H1 (cell line): ENCODE measurements around the gene FFAR2. TPM values are rescaled to one million over a fixed set of nuclear protein-coding genes. Genes with fewer than 3 reads are reported as not detected.
"Not testable (repeated sequence)": the region's sequence is repeated elsewhere in the genome, so short reads cannot be mapped to it uniquely, and the experiment has no call there.

Source experiments
- CTCF ChIA-PET: fragments of 300-600 bp; sonication (Branson Sonifier 250); formaldehyde crosslinking; loops from one replicate; lab custom pipeline; 2021; ENCODE audit not compliant: partially characterized antibody; lab: Charles Lee
- POLR2A ChIA-PET: fragments of 300-600 bp; sonication (Branson Sonifier 250); formaldehyde crosslinking; loops from one replicate; lab custom pipeline; 2021; ENCODE audit warnings: inconsistent platforms; ENCODE audit not compliant: partially characterized antibody; lab: Charles Lee
- DNase-seq, 2 experiments: peaks; one replicate each; pipeline versions ENCODE4 v3.0.0 to v3.0.0-alpha.2; 2010 to 2022; ENCODE audit warnings: low spot score in 2 of 2, low read depth in 1 of 2, mixed read lengths in 1 of 2
- FAIRE-seq: peaks from 2 replicates; lab custom pipeline; 2011; peaks lifted over from hg19 to GRCh38; lab: Jason Lieb, UNC
- H2AFZ ChIP-seq: 2 replicates; pipeline ENCODE4 v1.8.1; 2012; ENCODE audit warnings: low read length, inconsistent platforms
- H2AK5ac ChIP-seq: 2 replicates; pipeline ENCODE4 v1.6.1; 2013; ENCODE audit warnings: low read depth, low read length
- H2BK120ac ChIP-seq: replicated peaks from 2 replicates; pipeline ENCODE3; 2013; ENCODE audit warnings: low read depth, low read length, inconsistent platforms
- H2BK12ac ChIP-seq: 2 replicates; pipeline ENCODE4 v1.6.1; 2013; ENCODE audit warnings: low read depth, low read length
- H2BK15ac ChIP-seq: 2 replicates; pipeline ENCODE4 v1.6.1; 2013; ENCODE audit warnings: low read length
- H2BK20ac ChIP-seq: 2 replicates; pipeline ENCODE4 v1.6.1; 2013; ENCODE audit warnings: low read length
- H2BK5ac ChIP-seq: 2 replicates; pipeline ENCODE4 v1.6.1; 2013; ENCODE audit warnings: low read depth, low read length
- H3K14ac ChIP-seq: 2 replicates; pipeline ENCODE4 v1.6.1; 2013; ENCODE audit warnings: inconsistent platforms; ENCODE audit not compliant: insufficient read length
- H3K18ac ChIP-seq: 2 replicates; pipeline ENCODE4 v1.6.1; 2013; ENCODE audit warnings: low read length; ENCODE audit errors: extremely low read depth
- H3K23ac ChIP-seq: 2 replicates; pipeline ENCODE4 v1.6.1; 2013; ENCODE audit warnings: inconsistent platforms; ENCODE audit not compliant: insufficient read length
- H3K23me2 ChIP-seq: 2 replicates; pipeline ENCODE4 v1.6.1; 2013; ENCODE audit warnings: low read depth, low read length
- H3K27ac ChIP-seq: 2 replicates; pipeline ENCODE4 v1.6.1; 2011; ENCODE audit warnings: low read depth, low read length, inconsistent platforms
- H3K27me3 ChIP-seq, 4 experiments: replicated peaks in 1 of 4; 1 replicate in 1 of 4; 2 replicates in 3 of 4; pipeline versions ENCODE4 v1.6.1 to v1.8.1; 2011 to 2013; ENCODE audit warnings: low read length in 3 of 4, mild to moderate bottlenecking in 3 of 4, inconsistent platforms in 2 of 4, mixed read lengths in 2 of 4, moderate library complexity in 1 of 4; ENCODE audit not compliant: control insufficient read depth in 3 of 4, insufficient read depth in 3 of 4; ENCODE audit errors: extremely low read depth in 1 of 4
- H3K36me3 ChIP-seq, 4 experiments: 2 replicates each; pipeline versions ENCODE4 v1.6.1 to v1.8.1; 2011 to 2013; ENCODE audit warnings: mild to moderate bottlenecking in 4 of 4, low read length in 3 of 4, moderate library complexity in 2 of 4, control low read depth in 1 of 4, inconsistent platforms in 1 of 4; ENCODE audit not compliant: insufficient read depth in 4 of 4, control insufficient read depth in 2 of 4
- H3K4ac ChIP-seq: replicated peaks from 2 replicates; pipeline ENCODE3; 2013; ENCODE audit warnings: low read length, low read depth, mixed read lengths, inconsistent platforms; ENCODE audit not compliant: insufficient read length
- H3K4me1 ChIP-seq, 4 experiments: replicated peaks in 1 of 4; 1 replicate in 1 of 4; 2 replicates in 3 of 4; pipeline versions ENCODE4 v1.6.1 to v1.8.1; 2011 to 2013; ENCODE audit warnings: low read length in 3 of 4, inconsistent platforms in 2 of 4, mixed read lengths in 1 of 4; ENCODE audit not compliant: insufficient read depth in 4 of 4, control insufficient read depth in 3 of 4
- H3K4me2 ChIP-seq, 2 experiments: 2 replicates each; pipeline versions ENCODE4 v1.6.1 to v1.8.1; 2011 to 2013; ENCODE audit warnings: low read depth in 2 of 2, low read length in 2 of 2, control low read depth in 1 of 2, inconsistent platforms in 1 of 2, mild to moderate bottlenecking in 1 of 2; ENCODE audit not compliant: insufficient read depth in 1 of 2
- H3K4me3 ChIP-seq, 4 experiments: fragments of 200-600, 300-600 bp in 1 of 4; sonication (generic), shearing (Covaris generic), sonication (Bioruptor Twin) in 1 of 4; 2 replicates each; pipeline versions ENCODE4 v1.5.1 to v1.8.1; 2011 to 2016; ENCODE audit warnings: low read length in 4 of 4, low read depth in 3 of 4, control low read depth in 2 of 4, inconsistent platforms in 2 of 4, mild to moderate bottlenecking in 2 of 4, mixed read lengths in 1 of 4, moderate library complexity in 1 of 4; ENCODE audit not compliant: insufficient read depth in 2 of 4; ENCODE audit errors: extremely low read depth in 1 of 4
- H3K56ac ChIP-seq: replicated peaks from 2 replicates; pipeline ENCODE3; 2013; ENCODE audit warnings: low read depth, mild to moderate bottlenecking, mixed read lengths, low read length, inconsistent platforms; ENCODE audit not compliant: insufficient read length
- H3K79me1 ChIP-seq: 2 replicates; pipeline ENCODE4 v1.6.1; 2013; ENCODE audit warnings: low read depth, low read length, control low read depth
- H3K79me2 ChIP-seq, 2 experiments: 2 replicates each; pipeline versions ENCODE4 v1.6.1 to v1.8.1; 2012 to 2013; ENCODE audit warnings: low read length in 2 of 2, mild to moderate bottlenecking in 2 of 2, inconsistent platforms in 1 of 2; ENCODE audit not compliant: insufficient read depth in 2 of 2, control insufficient read depth in 1 of 2
- H3K9ac ChIP-seq, 4 experiments: replicated peaks in 1 of 4; 1 replicate in 1 of 4; 2 replicates in 3 of 4; pipeline versions ENCODE4 v1.6.1 to v1.8.1; 2011 to 2013; ENCODE audit warnings: low read depth in 3 of 4, low read length in 3 of 4, control low read depth in 2 of 4, mild to moderate bottlenecking in 2 of 4, moderate library complexity in 2 of 4, inconsistent platforms in 1 of 4; ENCODE audit errors: extremely low read depth in 1 of 4
- H3K9me3 ChIP-seq, 2 experiments: 2 replicates each; pipeline versions ENCODE4 v1.6.1 to v1.8.1; 2012 to 2013; ENCODE audit warnings: mild to moderate bottlenecking in 2 of 2, moderate library complexity in 2 of 2, control low read depth in 1 of 2, inconsistent platforms in 1 of 2, low read depth in 1 of 2, low read length in 1 of 2, mixed read lengths in 1 of 2; ENCODE audit not compliant: insufficient read depth in 2 of 2
- H4K20me1 ChIP-seq, 2 experiments: replicated peaks in 1 of 2; 2 replicates each; pipeline versions ENCODE3 to v1.8.1; 2011 to 2013; ENCODE audit warnings: inconsistent platforms in 2 of 2, low read length in 2 of 2, mild to moderate bottlenecking in 1 of 2; ENCODE audit not compliant: insufficient read depth in 2 of 2, control insufficient read depth in 1 of 2
- H4K5ac ChIP-seq: 2 replicates; pipeline ENCODE4 v1.6.1; 2013; ENCODE audit warnings: low read length, low read depth, mixed read lengths, inconsistent platforms; ENCODE audit not compliant: insufficient read length
- H4K8ac ChIP-seq: 2 replicates; pipeline ENCODE4 v1.8.0; 2013; ENCODE audit warnings: mild to moderate bottlenecking, moderate library complexity, low read length, inconsistent platforms; ENCODE audit not compliant: insufficient read depth; ENCODE audit errors: extremely low read depth
- H4K91ac ChIP-seq: replicated peaks from 2 replicates; pipeline ENCODE3; 2013; ENCODE audit warnings: low read length, mixed read lengths, inconsistent platforms; ENCODE audit not compliant: insufficient read length
- WGBS, 2 experiments: shearing (Covaris generic) in 1 of 2; methylation state at CpG; one replicate each; pipeline versions ENCODE4 v1.1.6 to v1.1.7; 2013 to 2015; ENCODE audit warnings: low lambda C conversion rate in 2 of 2, mixed read lengths in 2 of 2, inconsistent platforms in 1 of 2, low coverage in 1 of 2, missing lambda C conversion rate in 1 of 2; ENCODE audit not compliant: insufficient replicate concordance in 2 of 2, insufficient coverage in 1 of 2, insufficient read length in 1 of 2; ENCODE audit errors: extremely low coverage in 1 of 2, missing lambda C conversion rate in 1 of 2; 5-methylcytosine and 5-hydroxymethylcytosine counted together
- polyA plus RNA-seq, 7 experiments: library from polyadenylated mRNA; depleted of rRNA in 3 of 7; stranded (reverse) in 5 of 7; unstranded in 2 of 7; fragments of >200 nt in 5 of 7; fragments of 200-250 nt in 2 of 7; gene quantifications; 1 replicate in 5 of 7; 2 replicates in 1 of 7; 4 replicates in 1 of 7; pipeline versions ENCODE4 v1.2.1 to v1.2.3, GENCODE V29; 2011 to 2013; ENCODE audit warnings: missing spikeins in 2 of 7, mixed read lengths in 2 of 7
- total RNA-seq: library from RNA; stranded (reverse); fragmentation: NEBNext Ultra II Directional; extraction: Animal tissue kit (Norgen Biotek cat#: 25700); gene quantifications from 2 replicates; pipeline ENCODE4 v1.2.1, GENCODE V29; 2021

The FFAR2 gene
- total and polyA plus RNA-seq, 2 of the 8 experiments (the other 6 are each of a cell fraction or from before 2014, with no cell fraction given), result not detected

- not testable (repeated sequence) for H3K23me2 ChIP-seq, H3K27ac ChIP-seq, H2BK120ac ChIP-seq, H3K14ac ChIP-seq, H2BK15ac ChIP-seq, H3K23ac ChIP-seq, H3K79me1 ChIP-seq, H2BK5ac ChIP-seq, H2AK5ac ChIP-seq, H3K4me1 ChIP-seq, H3K9ac ChIP-seq, DNase-seq, H2AFZ ChIP-seq, H3K9me3 ChIP-seq, H2BK12ac ChIP-seq, H3K27me3 ChIP-seq, H3K36me3 ChIP-seq, H2BK20ac ChIP-seq, H3K4ac ChIP-seq, H3K18ac ChIP-seq, H4K8ac ChIP-seq, H3K4me2 ChIP-seq, H3K4me3 ChIP-seq, H4K5ac ChIP-seq, H4K91ac ChIP-seq, H4K20me1 ChIP-seq, H3K56ac ChIP-seq, FAIRE-seq, H3K79me2 ChIP-seq
- CTCF ChIA-PET, result interaction anchor here (1.1 to 4.2 kb wide), 6 partner anchors 12 to 121 kb away, joined by 3 to 18 read pairs (median 3); no protein-coding TSS in a partner anchor
- POLR2A ChIA-PET, result interaction anchor here (0.6 to 1.1 kb wide), 3 partner anchors 17 to 461 kb away, joined by 3 read pairs; no protein-coding TSS in a partner anchor
- 97% methylated on average over 7 of the region's 7 CpGs; no CpG with 5 or more reads in 1 of the 2 experiments for WGBS, 2 experiments
Measured at GRCh38 chr19:35474594-35474993, 26.5 kb downstream of the FFAR2 start.
